BJ (cell line): ENCODE data around the gene APOBEC3B. TPM values are rescaled to one million over a fixed set of nuclear protein-coding genes. Genes with fewer than 3 reads are reported as not detected.

ENCODE experiments used
- CTCF ChIA-PET: fragments of 350-600 bp; formaldehyde crosslinking; extraction: SDS; loops from one replicate; lab custom pipeline; 2021; ENCODE audit warnings: antibody characterized with exemption, inconsistent platforms; lab: Yijun Ruan, JAX
- POLR2A ChIA-PET: fragments of 300-600 bp; sonication (Branson Sonifier 250); formaldehyde crosslinking; extraction: SDS; loops from one replicate; lab custom pipeline; 2021; ENCODE audit warnings: antibody characterized with exemption; lab: Charles Lee
- DNase-seq: peaks from one replicate; pipeline ENCODE4 v3.0.0-alpha.2; 2011; ENCODE audit warnings: low read depth
- H3K27me3 ChIP-seq: 2 replicates; pipeline ENCODE4 v1.6.0; 2011; ENCODE audit warnings: low read length; ENCODE audit not compliant: control insufficient read depth, insufficient read depth
- H3K36me3 ChIP-seq: 2 replicates; pipeline ENCODE4 v1.5.1; 2011; ENCODE audit warnings: low read length; ENCODE audit not compliant: control insufficient read depth, insufficient read depth
- H3K4me3 ChIP-seq: 2 replicates; pipeline ENCODE4 v1.5.1; 2011; ENCODE audit warnings: low read depth, mild to moderate bottlenecking, control low read depth, low read length
- CTCF ChIP-seq: IDR thresholded peaks from 2 replicates; pipeline ENCODE4 v1.5.1; 2011; ENCODE audit warnings: low read depth, mild to moderate bottlenecking, control low read depth, inconsistent platforms, low read length, moderate library complexity; ENCODE audit not compliant: insufficient read depth
- polyA plus RNA-seq: library from polyadenylated mRNA; depleted of rRNA; stranded (reverse); fragments of >200 nt; gene quantifications from 2 replicates; pipeline ENCODE4 v1.2.3, GENCODE V29; 2011

APOBEC3B gene
- polyA plus RNA-seq, 1 experiment = 16.0 TPM

GRCh38 chr22:38950527-38951295 lies 31.4 kb upstream of the APOBEC3B start:
- H3K27me3 ChIP-seq = peaks cover 25% of the 10 kb centered on the region
- H3K36me3 ChIP-seq = no peaks in the 10 kb centered on the region
- no peak for TF ChIP-seq CTCF
- no peak for DNase-seq
- ChIA-PET CTCF (interaction anchor here (1.1 to 2.5 kb wide), 3 partner anchors 52 to 182 kb away, joined by 4 to 19 read pairs (median 9); partner anchors contain the start of gene CBX6), POLR2A (interaction anchor here (0.6 kb wide), 1 partner anchor 69 kb away, joined by 3 read pairs; no protein-coding TSS in a partner anchor)
- no peak overlapping the region for H3K4me3 ChIP-seq

DNA sequence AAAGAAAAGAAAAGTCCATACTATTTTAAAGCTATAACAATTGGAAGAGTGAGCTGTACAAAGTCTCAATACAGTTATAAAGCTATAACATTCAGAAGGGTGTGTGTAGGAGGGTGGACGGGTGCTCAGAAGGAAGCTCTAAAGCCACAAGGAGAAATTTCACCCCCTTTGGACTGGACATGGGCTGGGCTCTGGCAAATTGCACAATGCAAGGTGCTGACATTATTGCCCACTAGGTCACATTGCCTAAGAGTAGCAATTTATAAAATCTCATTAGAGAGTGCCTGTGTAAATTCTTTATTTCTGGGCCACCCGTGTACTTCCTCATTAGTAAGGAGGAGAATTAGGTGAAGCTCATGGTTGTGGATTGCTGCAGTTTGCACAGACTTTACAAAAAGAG lies 30.4 kb upstream of the APOBEC3B start:
- TF ChIP-seq CTCF = no peak
- no peak overlapping the region for H3K4me3 ChIP-seq
- CTCF ChIA-PET = interaction anchor here (1.6 to 2.5 kb wide), 3 partner anchors 22 to 183 kb away, joined by 6 to 19 read pairs (median 9); partner anchors contain the start of gene CBX6
- peaks cover 22% of the 10 kb centered on the region for H3K27me3 ChIP-seq
- DNase-seq = no peak
- POLR2A ChIA-PET = no interaction called here
- no peaks in the 10 kb centered on the region for H3K36me3 ChIP-seq

GRCh38 chr22:38952281-38952993 lies 29.7 kb upstream of the APOBEC3B start:
- TF ChIP-seq CTCF = no peak
- POLR2A ChIA-PET = no interaction called here
- Histone ChIP-seq H3K4me3 (no peak overlapping the region), H3K36me3 (no peaks in the 10 kb centered on the region), H3K27me3 (peaks cover 20% of the 10 kb centered on the region)
- CTCF ChIA-PET = interaction anchor here (1.6 to 2.5 kb wide), 3 partner anchors 21 to 184 kb away, joined by 6 to 19 read pairs (median 9); partner anchors contain the start of gene CBX6
- DNase-seq = no peak

DNA sequence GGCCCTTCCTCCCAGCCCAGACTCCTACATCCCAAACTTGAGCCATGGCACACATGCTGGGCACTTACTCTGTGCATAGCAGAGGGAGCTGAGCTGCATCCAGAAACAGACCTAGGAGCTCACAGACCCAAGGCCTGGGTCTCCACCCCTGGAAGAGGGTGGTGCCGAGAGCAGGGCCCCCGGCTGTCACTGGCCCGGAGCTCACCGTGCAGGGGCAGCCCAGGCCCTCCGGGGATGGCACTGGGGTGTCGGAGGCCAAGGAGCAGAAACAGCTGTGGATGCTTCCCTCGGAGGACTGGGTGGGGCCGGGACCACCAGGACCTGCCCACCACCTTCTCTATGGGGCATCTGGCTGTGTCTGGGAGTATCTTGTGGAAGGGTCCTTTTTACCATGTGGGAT lies 29.1 kb upstream of the APOBEC3B start:
- Histone ChIP-seq H3K36me3 (no peaks in the 10 kb centered on the region), H3K27me3 (peaks cover 20% of the 10 kb centered on the region), H3K4me3 (no peak overlapping the region)
- no peak for DNase-seq
- ChIA-PET CTCF (interaction anchor here (2.5 kb wide), 1 partner anchor 184 kb away, joined by 9 read pairs; no protein-coding TSS in a partner anchor), POLR2A (no interaction called here)
- no peak for TF ChIP-seq CTCF
